Ascending aorta (tissue), 2 donors: ENCODE data around the gene NCAN. TPM values are rescaled to one million over a fixed set of nuclear protein-coding genes. Genes with fewer than 3 reads are reported as not detected.
"Not testable (repeated sequence)": the region's sequence is repeated elsewhere in the genome, so short reads cannot be mapped to it uniquely, and the experiment has no call there.

Experiments used
- DNase-seq, 2 donors: peaks; one replicate each; pipeline ENCODE4 v3.0.0-alpha.2; 2019; ENCODE audit warnings: low spot score in 2 of 2
- H3K27ac ChIP-seq, 2 donors: fragments of 200-600 bp; sonication (generic); one replicate each; pipeline ENCODE4 v1.5.1; 2016 to 2017; ENCODE audit warnings: mild to moderate bottlenecking in 1 of 2
- H3K27me3 ChIP-seq: fragments of 200-600 bp; sonication (generic); one replicate; pipeline ENCODE4 v1.5.1; 2017
- H3K36me3 ChIP-seq, 2 donors: fragments of 200-600 bp; sonication (generic); one replicate each; pipeline ENCODE4 v1.5.1; 2016
- H3K4me1 ChIP-seq, 2 donors: fragments of 200-600 bp; sonication (generic); one replicate each; pipeline ENCODE4 v1.5.1; 2016 to 2017; ENCODE audit warnings: mild to moderate bottlenecking in 1 of 2
- H3K4me3 ChIP-seq, 2 donors: fragments of 200-600 bp; sonication (generic); one replicate each; pipeline ENCODE4 v1.5.1; 2016 to 2017; ENCODE audit warnings: mild to moderate bottlenecking in 1 of 2
- H3K9me3 ChIP-seq, 2 donors: fragments of 200-600 bp; sonication (generic); one replicate each; pipeline ENCODE4 v1.5.1; 2016
- intact Hi-C: fragments of 100-400 bp; cut with DNase I; formaldehyde crosslinking; loops from one replicate; pipeline ENCODE4 v1.15.1; 2023
- total RNA-seq: library from RNA; depleted of rRNA; stranded (reverse); fragments of >200 nt; gene quantifications from one replicate; pipeline ENCODE4 v1.1.0, GENCODE V29; 2016
- TF ChIP-seq, protein P1 (sequence below), 3 experiments: fragments of 200-600 bp in 2 of 3; fragments of 450-650 bp in 1 of 3; sonication (generic) in 2 of 3; IDR thresholded peaks; one replicate each; pipeline ENCODE4 v1.5.1; 2016 to 2019; ENCODE audit warnings: antibody characterized with exemption in 3 of 3, mild to moderate bottlenecking in 1 of 3, moderate library complexity in 1 of 3

NCAN gene
- total RNA-seq, 1 donor from 2014 or later: not detected

GRCh38 chr19:19214892-19215291, 3.1 kb downstream of the NCAN start:
- Histone ChIP-seq H3K4me1 (no peaks in the 10 kb centered on the region), H3K36me3 (no peaks in the 10 kb centered on the region), H3K27ac (no peak overlapping the region), H3K27me3 (peaks cover 3% of the 10 kb centered on the region), H3K4me3 (no peak overlapping the region), H3K9me3 (no peaks in the 10 kb centered on the region)
- no peak for DNase-seq
- intact Hi-C loops: no loop called here
- TF ChIP-seq, protein P1, sequence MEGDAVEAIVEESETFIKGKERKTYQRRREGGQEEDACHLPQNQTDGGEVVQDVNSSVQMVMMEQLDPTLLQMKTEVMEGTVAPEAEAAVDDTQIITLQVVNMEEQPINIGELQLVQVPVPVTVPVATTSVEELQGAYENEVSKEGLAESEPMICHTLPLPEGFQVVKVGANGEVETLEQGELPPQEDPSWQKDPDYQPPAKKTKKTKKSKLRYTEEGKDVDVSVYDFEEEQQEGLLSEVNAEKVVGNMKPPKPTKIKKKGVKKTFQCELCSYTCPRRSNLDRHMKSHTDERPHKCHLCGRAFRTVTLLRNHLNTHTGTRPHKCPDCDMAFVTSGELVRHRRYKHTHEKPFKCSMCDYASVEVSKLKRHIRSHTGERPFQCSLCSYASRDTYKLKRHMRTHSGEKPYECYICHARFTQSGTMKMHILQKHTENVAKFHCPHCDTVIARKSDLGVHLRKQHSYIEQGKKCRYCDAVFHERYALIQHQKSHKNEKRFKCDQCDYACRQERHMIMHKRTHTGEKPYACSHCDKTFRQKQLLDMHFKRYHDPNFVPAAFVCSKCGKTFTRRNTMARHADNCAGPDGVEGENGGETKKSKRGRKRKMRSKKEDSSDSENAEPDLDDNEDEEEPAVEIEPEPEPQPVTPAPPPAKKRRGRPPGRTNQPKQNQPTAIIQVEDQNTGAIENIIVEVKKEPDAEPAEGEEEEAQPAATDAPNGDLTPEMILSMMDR (IDR thresholded peaks at IDR 0.05): no peak

DNA sequence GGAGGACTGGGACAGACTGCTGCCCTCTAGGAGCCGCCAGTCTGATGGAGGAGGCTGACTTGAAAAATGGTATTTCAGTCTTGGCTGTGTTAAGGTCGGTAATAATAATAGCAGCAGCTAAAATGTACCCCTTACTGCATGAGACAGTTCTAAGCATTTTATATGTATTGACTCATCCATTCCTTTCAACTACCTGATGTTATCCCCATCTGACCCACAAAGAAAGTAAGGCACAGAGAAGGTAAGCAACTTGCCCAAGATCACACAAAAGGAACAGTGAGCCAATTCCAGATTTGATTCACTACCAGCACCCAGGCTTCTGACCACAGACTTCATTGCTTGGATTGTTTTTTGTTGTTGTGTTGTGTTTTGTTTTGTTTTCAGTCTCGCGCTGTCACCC, 4.0 kb downstream of the NCAN start:
- intact Hi-C loops: no loop called here
- no peaks in the 10 kb centered on the region for H3K9me3 ChIP-seq
- TF ChIP-seq, protein P1 (IDR thresholded peaks at IDR 0.05): no peak
- no peaks in the 10 kb centered on the region for H3K4me1 ChIP-seq
- no peaks in the 10 kb centered on the region for H3K36me3 ChIP-seq
- H3K27ac ChIP-seq: no peak overlapping the region
- H3K27me3 ChIP-seq: peaks cover 3% of the 10 kb centered on the region
- no peak for DNase-seq
- H3K4me3 ChIP-seq: no peak overlapping the region

- Histone ChIP-seq H3K4me3 (no peak overlapping the region), H3K27ac (no peak overlapping the region), H3K27me3 (peaks cover 3% of the 10 kb centered on the region), H3K4me1 (no peaks in the 10 kb centered on the region), H3K36me3 (no peaks in the 10 kb centered on the region), H3K9me3 (no peaks in the 10 kb centered on the region)
- TF ChIP-seq, protein P1 (IDR thresholded peaks at IDR 0.05): no peak
- DNase-seq: no peak
- intact Hi-C loops: no loop called here
Measured at GRCh38 chr19:19217099-19217498, 5.3 kb downstream of the NCAN start.

GRCh38 chr19:19218911-19219310, 7.2 kb downstream of the NCAN start:
- intact Hi-C loops: no loop called here

GRCh38 chr19:19221000-19221399, 9.2 kb downstream of the NCAN start:
- DNase-seq, H3K36me3 ChIP-seq, H3K4me3 ChIP-seq, H3K27me3 ChIP-seq, intact Hi-C loops, H3K9me3 ChIP-seq, H3K27ac ChIP-seq, H3K4me1 ChIP-seq: not testable (repeated sequence)

More at GRCh38 chr19:19218911-19219310, 7.2 kb downstream of the NCAN start:
- no peaks in the 10 kb centered on the region for H3K36me3 ChIP-seq
- no peak overlapping the region for H3K4me3 ChIP-seq
- no peak overlapping the region for H3K27ac ChIP-seq
- H3K27me3 ChIP-seq: peaks cover 3% of the 10 kb centered on the region
- no peaks in the 10 kb centered on the region for H3K9me3 ChIP-seq
- TF ChIP-seq, protein P1 (IDR thresholded peaks at IDR 0.05): no peak
- DNase-seq: no peak
- no peaks in the 10 kb centered on the region for H3K4me1 ChIP-seq

- Histone ChIP-seq H3K27me3 (peaks cover 6% of the 10 kb centered on the region), H3K4me1 (peaks cover 0 to 4% of the 10 kb centered on the region in 2 donors), H3K9me3 (no peaks in the 10 kb centered on the region), H3K36me3 (no peaks in the 10 kb centered on the region), H3K27ac (no peak overlapping the region), H3K4me3 (no peak overlapping the region)
- intact Hi-C loops: no loop called here
- no peak for DNase-seq
- TF ChIP-seq, protein P1 (IDR thresholded peaks at IDR 0.05): no peak
Measured at GRCh38 chr19:19223060-19223459, 11.3 kb downstream of the NCAN start.
